GM12891 (cell line): Measurements from ENCODE around the gene TPD52L2.

Experiments
- PAX5 ChIP-seq: IDR thresholded peaks from 2 replicates; pipeline ENCODE4 v1.6.1; 2011; ENCODE audit warnings: low read length, moderate library complexity, mild to moderate bottlenecking; ENCODE audit not compliant: insufficient read depth, severe bottlenecking
- POLR2A ChIP-seq: IDR thresholded peaks from 2 replicates; pipeline ENCODE4 v1.6.1; 2011; ENCODE audit warnings: low read depth, low read length, control low read depth
- POLR2AphosphoS5 ChIP-seq: IDR thresholded peaks from 2 replicates; pipeline ENCODE4 v1.6.1; 2011; ENCODE audit warnings: low read depth, low read length, control low read depth
- POU2F2 ChIP-seq: IDR thresholded peaks from 2 replicates; pipeline ENCODE4 v1.6.1; 2011; ENCODE audit warnings: low read depth, mild to moderate bottlenecking, control low read depth, low read length, moderate library complexity
- TAF1 ChIP-seq: IDR thresholded peaks from 2 replicates; pipeline ENCODE4 v1.6.1; 2011; ENCODE audit warnings: low read depth, low read length, control low read depth

DNA sequence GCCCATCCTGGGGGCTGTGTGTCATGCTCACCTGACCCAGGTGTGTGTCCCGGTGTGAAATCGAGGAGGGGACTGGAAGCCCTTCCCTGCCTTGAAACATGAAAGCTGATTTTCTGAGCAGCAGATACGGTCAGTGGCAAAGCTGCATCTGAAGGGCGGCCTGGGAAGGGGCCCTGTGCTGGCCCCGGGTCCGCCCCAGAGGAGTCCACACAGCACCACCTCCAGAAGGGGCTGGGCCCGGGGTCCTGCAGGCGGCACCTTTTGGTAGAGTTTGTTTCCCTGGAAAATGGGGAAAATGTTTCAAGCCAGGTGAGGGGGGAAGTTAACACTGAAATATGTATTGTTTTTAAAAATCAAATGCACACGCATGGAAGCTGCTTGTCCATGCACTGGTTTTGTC lies 70.4 kb downstream of the TPD52L2 start:
- no peak for TF ChIP-seq POLR2AphosphoS5
- no peak for TF ChIP-seq POLR2A
- TF ChIP-seq PAX5: no peak
- TF ChIP-seq POU2F2: no peak
- no peak for TF ChIP-seq TAF1
